ENCODE data around the gene ZDHHC18. TPM values are rescaled to one million over a fixed set of nuclear protein-coding genes. Genes with fewer than 3 reads are reported as not detected.

The ZDHHC18 gene
- total RNA-seq, 4 donors from 2014 or later, result 10.5 to 36.9 (median 17.1) TPM

DNA sequence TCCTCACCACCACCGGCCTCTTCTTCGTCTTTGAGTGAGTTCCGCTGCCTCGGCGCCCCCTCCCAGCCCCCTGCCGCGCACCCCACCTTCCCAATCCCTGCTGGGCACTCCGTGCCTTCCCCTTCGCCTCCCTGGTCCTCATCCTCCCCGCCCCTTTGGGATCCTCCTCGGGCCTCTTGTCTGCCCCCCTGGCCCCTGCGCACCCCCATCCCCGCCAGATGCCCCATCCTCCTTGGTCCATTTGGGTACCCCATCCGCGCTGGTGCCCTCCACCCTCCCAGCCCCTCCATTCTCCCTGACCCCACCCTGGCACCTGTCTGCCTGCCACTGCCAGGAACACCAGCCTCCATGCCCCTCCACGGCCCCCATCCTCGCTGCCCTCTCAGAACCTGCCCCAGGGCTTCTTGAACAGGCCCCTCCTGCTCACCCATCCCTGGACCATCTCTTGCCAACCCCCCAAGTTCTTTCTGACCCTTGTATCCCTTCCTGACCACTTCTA is 667 bp downstream of the ZDHHC18 start:
- H3K27ac ChIP-seq, result peak overlapping the region; percentile 9 to 84 (median 82)
- H3K4me1 ChIP-seq, result peaks cover 0 to 41% (median 15%) of the 10 kb centered on the region in 3 donors
- no peaks in the 10 kb centered on the region for H3K9me3 ChIP-seq
- H3K4me3 ChIP-seq, result peak overlapping the region; percentile 77 to 90
- ATAC-seq, result no peak
- H3K27me3 ChIP-seq, result no peaks in the 10 kb centered on the region
- WGBS, 2 donors (ENCODE audit: low coverage in 1 of 2), result 0 to 5% methylated on average over 8 to 13 of the region's 17 CpGs
- peaks cover 0 to 8% of the 10 kb centered on the region in 2 donors for H3K36me3 ChIP-seq
- TF ChIP-seq EP300 (IDR thresholded peaks at IDR 0.05) (no peak), POLR2A (IDR thresholded peaks at IDR 0.05) (no peak), POLR2AphosphoS5 (IDR thresholded peaks at IDR 0.05) (no peak)
- TF ChIP-seq, protein P1, sequence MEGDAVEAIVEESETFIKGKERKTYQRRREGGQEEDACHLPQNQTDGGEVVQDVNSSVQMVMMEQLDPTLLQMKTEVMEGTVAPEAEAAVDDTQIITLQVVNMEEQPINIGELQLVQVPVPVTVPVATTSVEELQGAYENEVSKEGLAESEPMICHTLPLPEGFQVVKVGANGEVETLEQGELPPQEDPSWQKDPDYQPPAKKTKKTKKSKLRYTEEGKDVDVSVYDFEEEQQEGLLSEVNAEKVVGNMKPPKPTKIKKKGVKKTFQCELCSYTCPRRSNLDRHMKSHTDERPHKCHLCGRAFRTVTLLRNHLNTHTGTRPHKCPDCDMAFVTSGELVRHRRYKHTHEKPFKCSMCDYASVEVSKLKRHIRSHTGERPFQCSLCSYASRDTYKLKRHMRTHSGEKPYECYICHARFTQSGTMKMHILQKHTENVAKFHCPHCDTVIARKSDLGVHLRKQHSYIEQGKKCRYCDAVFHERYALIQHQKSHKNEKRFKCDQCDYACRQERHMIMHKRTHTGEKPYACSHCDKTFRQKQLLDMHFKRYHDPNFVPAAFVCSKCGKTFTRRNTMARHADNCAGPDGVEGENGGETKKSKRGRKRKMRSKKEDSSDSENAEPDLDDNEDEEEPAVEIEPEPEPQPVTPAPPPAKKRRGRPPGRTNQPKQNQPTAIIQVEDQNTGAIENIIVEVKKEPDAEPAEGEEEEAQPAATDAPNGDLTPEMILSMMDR (IDR thresholded peaks at IDR 0.05), result no peak

DNA sequence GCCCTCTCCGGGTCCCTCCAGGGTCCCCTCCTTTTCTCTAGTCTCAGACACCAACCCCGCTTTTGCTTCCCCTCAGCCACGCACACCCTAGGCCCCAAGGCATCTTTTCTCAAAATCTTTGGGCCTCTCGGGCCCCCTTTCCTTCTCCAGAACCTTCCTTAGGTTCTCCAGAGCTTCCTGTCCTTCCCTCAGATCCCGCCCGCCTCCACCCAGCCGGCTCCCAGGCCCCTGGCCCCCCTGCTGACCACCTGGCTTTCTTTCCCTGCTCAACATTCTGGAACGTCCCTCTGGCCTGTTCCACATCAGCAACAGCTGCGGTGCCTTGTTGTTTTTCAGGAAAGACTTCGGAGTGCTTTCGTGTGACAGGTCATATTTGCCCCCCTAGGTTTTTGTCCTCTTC is 1.2 kb downstream of the ZDHHC18 start:
- H3K27ac ChIP-seq, result peak overlapping the region in 3 of 4 donors; percentile 81 to 84 (median 83)
- WGBS, 2 donors (ENCODE audit: low coverage in 1 of 2), result 19 to 32% methylated on average over 7 to 11 of the region's 11 CpGs

DNA sequence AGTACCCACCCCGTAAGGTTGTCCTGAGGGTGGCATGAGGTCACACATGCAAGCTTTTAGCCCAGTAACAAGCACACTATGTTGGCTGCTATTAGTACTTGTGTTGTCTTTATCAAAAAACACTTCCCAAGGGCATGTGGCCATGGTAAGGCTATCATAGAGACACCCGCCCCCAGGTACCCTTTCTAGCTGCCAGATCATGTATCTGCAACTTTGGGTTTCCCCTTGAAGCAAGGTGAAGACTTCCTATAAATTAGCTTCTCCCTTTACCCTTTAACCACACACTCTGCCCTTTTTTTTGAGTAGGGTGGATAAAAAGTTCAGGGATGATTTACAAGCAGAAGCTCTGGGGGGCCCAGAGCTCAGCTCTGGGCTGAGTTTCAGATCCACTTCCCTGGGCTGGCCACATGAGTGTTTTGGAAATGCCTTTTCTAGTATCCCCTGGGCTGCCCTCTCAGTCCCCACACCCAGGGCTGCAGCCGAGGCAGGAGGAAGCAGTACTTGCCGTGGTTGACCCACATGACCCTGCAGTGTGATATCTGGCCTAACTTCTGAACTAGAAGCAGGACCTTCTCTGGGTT is 2.0 kb downstream of the ZDHHC18 start:
- TF ChIP-seq POLR2AphosphoS5 (IDR thresholded peaks at IDR 0.05), result no peak
- TF ChIP-seq EP300 (IDR thresholded peaks at IDR 0.05), result no peak
- H3K4me3 ChIP-seq, result peak overlapping the region in 1 of 2 donors; percentile 90
- no peaks in the 10 kb centered on the region for H3K27me3 ChIP-seq
- peaks cover 0 to 22% of the 10 kb centered on the region in 2 donors for H3K36me3 ChIP-seq
- H3K4me1 ChIP-seq, result peaks cover 0 to 41% (median 15%) of the 10 kb centered on the region in 3 donors
- peak overlapping the region in 3 of 4 donors; percentile 81 to 84 (median 83) for H3K27ac ChIP-seq
- no peak for ATAC-seq
- 20 to 63% methylated on average over 1 of the region's 4 CpGs for WGBS, 2 donors (ENCODE audit: low coverage in 1 of 2)
- H3K9me3 ChIP-seq, result no peaks in the 10 kb centered on the region

More for the DNA sequence above, 1.2 kb downstream of the ZDHHC18 start:
- TF ChIP-seq POLR2AphosphoS5 (IDR thresholded peaks at IDR 0.05) (no peak), EP300 (IDR thresholded peaks at IDR 0.05) (no peak), POLR2A (IDR thresholded peaks at IDR 0.05) (no peak)
- TF ChIP-seq, protein P1 (IDR thresholded peaks at IDR 0.05), result no peak
- H3K36me3 ChIP-seq, result peaks cover 0 to 13% of the 10 kb centered on the region in 2 donors
- no peaks in the 10 kb centered on the region for H3K27me3 ChIP-seq
- H3K4me1 ChIP-seq, result peaks cover 0 to 41% (median 15%) of the 10 kb centered on the region in 3 donors
- peak overlapping the region; percentile 77 to 90 for H3K4me3 ChIP-seq
- ATAC-seq, result no peak
- H3K9me3 ChIP-seq, result no peaks in the 10 kb centered on the region

DNA sequence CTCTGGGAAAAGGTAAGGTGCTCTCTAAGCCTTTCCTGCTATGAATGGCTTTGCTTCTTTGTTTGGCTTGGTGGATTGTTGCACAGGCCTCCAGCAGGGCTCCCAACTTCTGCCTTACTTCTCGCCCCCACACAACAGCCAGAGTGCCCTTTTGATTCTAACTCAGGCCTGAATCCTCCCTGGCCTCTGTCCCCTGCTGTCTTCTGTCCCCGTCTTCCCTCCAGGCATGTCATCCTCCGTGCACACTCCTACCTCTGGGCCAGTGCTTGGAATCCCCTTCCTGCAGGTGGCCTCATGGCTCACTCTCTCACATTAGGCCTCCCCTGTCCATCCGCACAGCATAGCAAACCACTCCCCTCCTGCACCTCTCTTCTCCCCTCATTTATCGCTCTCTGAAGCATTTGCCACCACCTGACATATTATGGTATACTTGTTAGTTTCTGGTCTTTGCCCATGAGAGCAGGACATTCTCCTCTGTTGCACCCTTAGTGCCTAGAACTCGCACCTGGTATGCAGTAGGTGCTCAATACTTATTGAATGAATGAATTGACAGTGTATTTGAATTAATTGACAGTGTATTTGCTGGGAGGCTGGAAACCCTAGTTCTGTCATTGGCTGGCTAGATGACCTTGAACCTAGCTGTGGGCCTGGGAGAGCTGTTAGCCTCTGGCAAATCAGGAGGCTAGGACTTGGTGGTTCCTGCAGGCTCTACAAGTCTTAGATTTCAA is 2.9 kb downstream of the ZDHHC18 start:
- Histone ChIP-seq H3K9me3 (no peaks in the 10 kb centered on the region), H3K4me1 (peaks cover 0 to 41% (median 15%) of the 10 kb centered on the region in 3 donors), H3K27ac (peak overlapping the region in 1 of 4 donors; percentile 81), H3K4me3 (no peak overlapping the region), H3K36me3 (peaks cover 0 to 30% of the 10 kb centered on the region in 2 donors), H3K27me3 (no peaks in the 10 kb centered on the region)
- ATAC-seq, result no peak
- no peak for TF ChIP-seq POLR2AphosphoS5 (IDR thresholded peaks at IDR 0.05)
- WGBS, 2 donors (ENCODE audit: low coverage in 1 of 2), result 78 to 81% methylated on average over 6 of the region's 6 CpGs

DNA sequence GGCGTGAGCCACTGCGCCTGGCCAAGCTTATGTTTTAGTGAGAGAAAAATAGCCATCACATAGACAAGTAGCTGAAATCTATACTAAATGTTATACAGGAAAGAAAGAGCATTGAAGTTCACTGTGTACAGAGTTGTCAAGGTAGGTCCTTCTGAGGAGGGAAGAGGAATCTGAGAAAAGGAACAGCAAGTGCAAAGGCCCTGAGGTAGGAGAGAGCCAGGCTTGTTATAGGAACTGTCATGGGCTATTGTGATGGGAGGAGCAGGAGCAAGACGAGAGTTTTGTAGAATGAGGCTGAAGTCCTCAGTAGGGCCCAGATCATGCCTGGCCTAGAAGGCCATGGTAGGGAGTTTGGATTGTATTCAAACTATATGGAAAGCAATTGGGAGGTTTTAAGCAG is 4.6 kb downstream of the ZDHHC18 start:
- H3K27me3 ChIP-seq, result no peaks in the 10 kb centered on the region
- ATAC-seq, result no peak
- no peaks in the 10 kb centered on the region for H3K9me3 ChIP-seq
- WGBS, 2 donors (ENCODE audit: low coverage in 1 of 2), result 83 to 84% methylated on average over 1 to 2 of the region's 3 CpGs
- H3K36me3 ChIP-seq, result peaks cover 0 to 47% of the 10 kb centered on the region in 2 donors
- H3K4me3 ChIP-seq, result no peak overlapping the region
- no peak overlapping the region for H3K27ac ChIP-seq
- TF ChIP-seq POLR2AphosphoS5 (IDR thresholded peaks at IDR 0.05) (no peak), POLR2A (IDR thresholded peaks at IDR 0.05) (no peak), EP300 (IDR thresholded peaks at IDR 0.05) (no peak)
- TF ChIP-seq, protein P1 (IDR thresholded peaks at IDR 0.05), result no peak
- H3K4me1 ChIP-seq, result peaks cover 0 to 36% (median 15%) of the 10 kb centered on the region in 3 donors
